ENCODE data around the gene CCM2L. TPM values are rescaled to one million over a fixed set of nuclear protein-coding genes. Genes with fewer than 3 reads are reported as not detected.
A peak's percentile ranks its signal among the peaks of the same experiment; 100 is the strongest.

Gene CCM2L
- total and polyA plus RNA-seq, 4 donors = 6.6 to 12.8 (median 11.7) TPM

GRCh38 chr20:32006053-32006452, 4.2 kb upstream of the CCM2L start:
- Histone ChIP-seq H3K4me1 (ENCODE audit: control insufficient read depth in 5 of 5, insufficient read depth in 5 of 5, low read length in 5 of 5) (peaks cover 0 to 7% (median 0%) of the 10 kb centered on the region in 5 donors), H3K9ac (ENCODE audit: insufficient read depth in 1 of 2, low read length in 2 of 2) (no peak overlapping the region), H3K4me3 (no peak overlapping the region), H3K9me3 (ENCODE audit: control insufficient read depth in 4 of 4, insufficient read depth in 3 of 4, low read length in 3 of 4) (no peaks in the 10 kb centered on the region), H3K27me3 (ENCODE audit: control insufficient read depth in 3 of 3, insufficient read depth in 3 of 3, low read length in 2 of 3) (no peaks in the 10 kb centered on the region), H3K27ac (ENCODE audit: low read depth in 1 of 2, low read length in 1 of 2) (no peak overlapping the region), H3K36me3 (ENCODE audit: control insufficient read depth in 4 of 4, insufficient read depth in 4 of 4, low read length in 4 of 4) (no peaks in the 10 kb centered on the region)
- TF ChIP-seq CTCF (IDR thresholded peaks at IDR 0.05; ENCODE audit: control extremely low read depth, extremely low read depth) = no peak
- WGBS, 2 donors = 90 to 95% methylated on average over 5 of the region's 5 CpGs
- no peak for DNase-seq
- no peak for ATAC-seq (ENCODE audit: insufficient read depth, low FRiP score)

- no peak for TF ChIP-seq CTCF (IDR thresholded peaks at IDR 0.05; ENCODE audit: control extremely low read depth, extremely low read depth)
- H3K4me3 ChIP-seq = no peak overlapping the region
- WGBS, 2 donors = 55 to 78% methylated on average over 8 of the region's 8 CpGs
- no peaks in the 10 kb centered on the region for H3K9me3 ChIP-seq (ENCODE audit: control insufficient read depth in 4 of 4, insufficient read depth in 3 of 4, low read length in 3 of 4)
- peak overlapping the region; percentile 39 to 64 for H3K27ac ChIP-seq (ENCODE audit: low read depth in 1 of 2, low read length in 1 of 2)
- DNase-seq (peak in 1 of 3 donors; percentile 32), ATAC-seq (ENCODE audit: insufficient read depth, low FRiP score) (no peak)
- peaks cover 0 to 7% (median 0%) of the 10 kb centered on the region in 5 donors for H3K4me1 ChIP-seq (ENCODE audit: control insufficient read depth in 5 of 5, insufficient read depth in 5 of 5, low read length in 5 of 5)
- no peaks in the 10 kb centered on the region for H3K36me3 ChIP-seq (ENCODE audit: control insufficient read depth in 4 of 4, insufficient read depth in 4 of 4, low read length in 4 of 4)
- H3K9ac ChIP-seq (ENCODE audit: insufficient read depth in 1 of 2, low read length in 2 of 2) = no peak overlapping the region
- H3K27me3 ChIP-seq (ENCODE audit: control insufficient read depth in 3 of 3, insufficient read depth in 3 of 3, low read length in 2 of 3) = no peaks in the 10 kb centered on the region
Observed at GRCh38 chr20:32006841-32007786, 3.1 kb upstream of the CCM2L start.

- Histone ChIP-seq H3K27ac (ENCODE audit: low read depth in 1 of 2, low read length in 1 of 2) (peak overlapping the region; percentile 27 to 66), H3K36me3 (ENCODE audit: control insufficient read depth in 4 of 4, insufficient read depth in 4 of 4, low read length in 4 of 4) (no peaks in the 10 kb centered on the region), H3K4me3 (no peak overlapping the region), H3K9me3 (ENCODE audit: control insufficient read depth in 4 of 4, insufficient read depth in 3 of 4, low read length in 3 of 4) (no peaks in the 10 kb centered on the region), H3K9ac (ENCODE audit: insufficient read depth in 1 of 2, low read length in 2 of 2) (no peak overlapping the region), H3K27me3 (ENCODE audit: control insufficient read depth in 3 of 3, insufficient read depth in 3 of 3, low read length in 2 of 3) (no peaks in the 10 kb centered on the region), H3K4me1 (ENCODE audit: control insufficient read depth in 5 of 5, insufficient read depth in 5 of 5, low read length in 5 of 5) (peaks cover 0 to 7% (median 0%) of the 10 kb centered on the region in 5 donors)
- TF ChIP-seq CTCF (IDR thresholded peaks at IDR 0.05; ENCODE audit: control extremely low read depth, extremely low read depth) = no peak
- WGBS, 2 donors = 24 to 30% methylated on average over 10 of the region's 10 CpGs
- peak; percentile 53 for ATAC-seq (ENCODE audit: insufficient read depth, low FRiP score)
- DNase-seq = peak; percentile 40 to 80 (median 57)
Observed at GRCh38 chr20:32007787-32008616, 2.2 kb upstream of the CCM2L start.
